Stimulated activated memory B cell treated with anti-CD40 and anti-IgM and Interleukin-4, amounts not matched to agents 10 μg/mL and 1 μg/mL and 100 μg/mL, for 72 hours (primary cell): ENCODE data around the gene C17orf67.
A peak's percentile ranks its signal among the peaks of the same experiment; 100 is the strongest.

Experiments
- ATAC-seq: fragments of 150-1000 bp; cut with Tn5 transposase; 2 replicates; pipeline ENCODE4 v1.10.0; 2021
- H3K27ac Mint-ChIP-seq: one replicate; pipeline ENCODE4 v1.8.0; 2022; ENCODE audit warnings: mild to moderate bottlenecking, mixed read lengths
- H3K27me3 Mint-ChIP-seq: one replicate; pipeline ENCODE4 v1.8.0; 2022; ENCODE audit warnings: mixed read lengths
- H3K36me3 Mint-ChIP-seq: one replicate; pipeline ENCODE4 v1.8.0; 2022; ENCODE audit warnings: mixed read lengths
- H3K4me1 Mint-ChIP-seq: one replicate; pipeline ENCODE4 v1.8.0; 2022; ENCODE audit warnings: mixed read lengths
- H3K4me3 Mint-ChIP-seq: one replicate; pipeline ENCODE4 v1.8.0; 2022; ENCODE audit warnings: mild to moderate bottlenecking, moderate library complexity, mixed read lengths
- H3K9me3 Mint-ChIP-seq: one replicate; pipeline ENCODE4 v1.8.0; 2022; ENCODE audit warnings: mixed read lengths

The C17orf67 gene

GRCh38 chr17:56833809-56834379 lies at the start of gene C17orf67, which contains the start of gene DGKE:
TSS of gene C17orf67 (minus strand) at chr17:56833920. CDS start at chr17:56815810, 18,110 bp downstream.
TSS of gene DGKE (plus strand) at chr17:56834151. CDS start at chr17:56834796, 645 bp downstream.
- peak; percentile 96 for ATAC-seq
- H3K4me3 Mint-ChIP-seq = peak within 1 kb of the TSS; percentile 97
- H3K27ac Mint-ChIP-seq = peak within 1 kb of the TSS; percentile 93
- peaks cover 63% of the 10 kb centered on the region for H3K4me1 Mint-ChIP-seq
- H3K9me3 Mint-ChIP-seq = no peaks in the 10 kb centered on the region
- H3K36me3 Mint-ChIP-seq = peaks cover 26% of the 10 kb centered on the region
- H3K27me3 Mint-ChIP-seq = no peaks in the 10 kb centered on the region

- Mint-ChIP-seq H3K4me3 (no peak overlapping the region), H3K36me3 (peaks cover 22% of the 10 kb centered on the region), H3K4me1 (peaks cover 19% of the 10 kb centered on the region), H3K27ac (no peak overlapping the region), H3K9me3 (peaks cover 3% of the 10 kb centered on the region), H3K27me3 (no peaks in the 10 kb centered on the region)
- no peak for ATAC-seq
Observed at GRCh38 chr17:56881685-56882295, 48.1 kb upstream of the C17orf67 start.

GRCh38 chr17:56880571-56880970 lies 46.9 kb upstream of the C17orf67 start:
- no peak for ATAC-seq
- Mint-ChIP-seq H3K9me3 (peaks cover 3% of the 10 kb centered on the region), H3K4me1 (peaks cover 19% of the 10 kb centered on the region), H3K27me3 (no peaks in the 10 kb centered on the region), H3K36me3 (peaks cover 13% of the 10 kb centered on the region), H3K27ac (no peak overlapping the region), H3K4me3 (no peak overlapping the region)

- Mint-ChIP-seq H3K27ac (no peak overlapping the region), H3K4me3 (no peak overlapping the region), H3K27me3 (no peaks in the 10 kb centered on the region), H3K36me3 (peaks cover 10% of the 10 kb centered on the region), H3K9me3 (peaks cover 3% of the 10 kb centered on the region), H3K4me1 (peaks cover 19% of the 10 kb centered on the region)
- no peak for ATAC-seq
Observed at GRCh38 chr17:56880133-56880532, 46.4 kb upstream of the C17orf67 start.

GRCh38 chr17:56879280-56879679 lies 45.6 kb upstream of the C17orf67 start:
- Mint-ChIP-seq H3K9me3 (peaks cover 3% of the 10 kb centered on the region), H3K4me3 (no peak overlapping the region)
- no peak for ATAC-seq

GRCh38 chr17:56876766-56877179 lies 43.1 kb upstream of the C17orf67 start:
- ATAC-seq = no peak
- Mint-ChIP-seq H3K27ac (no peak overlapping the region), H3K4me3 (no peak overlapping the region), H3K9me3 (peaks cover 3% of the 10 kb centered on the region), H3K4me1 (peaks cover 19% of the 10 kb centered on the region), H3K27me3 (no peaks in the 10 kb centered on the region), H3K36me3 (no peaks in the 10 kb centered on the region)

More at GRCh38 chr17:56879280-56879679, 45.6 kb upstream of the C17orf67 start:
- Mint-ChIP-seq H3K4me1 (peaks cover 19% of the 10 kb centered on the region), H3K27me3 (no peaks in the 10 kb centered on the region), H3K36me3 (peaks cover 6% of the 10 kb centered on the region), H3K27ac (no peak overlapping the region)

- no peak overlapping the region for H3K4me3 Mint-ChIP-seq
- peaks cover 5% of the 10 kb centered on the region for H3K4me1 Mint-ChIP-seq
- no peak for ATAC-seq
- H3K36me3 Mint-ChIP-seq = peaks cover 6% of the 10 kb centered on the region
- H3K9me3 Mint-ChIP-seq = no peaks in the 10 kb centered on the region
- no peak overlapping the region for H3K27ac Mint-ChIP-seq
- H3K27me3 Mint-ChIP-seq = no peaks in the 10 kb centered on the region
Observed at GRCh38 chr17:56870081-56870651, 36.4 kb upstream of the C17orf67 start.

GRCh38 chr17:56868716-56869115 lies 35.0 kb upstream of the C17orf67 start:
- Mint-ChIP-seq H3K9me3 (no peaks in the 10 kb centered on the region), H3K27ac (no peak overlapping the region)

GRCh38 chr17:56867948-56868376 lies 34.2 kb upstream of the C17orf67 start:
- H3K27ac Mint-ChIP-seq = no peak overlapping the region

More at GRCh38 chr17:56868716-56869115, 35.0 kb upstream of the C17orf67 start:
- Mint-ChIP-seq H3K36me3 (peaks cover 6% of the 10 kb centered on the region), H3K4me1 (peaks cover 5% of the 10 kb centered on the region), H3K4me3 (no peak overlapping the region), H3K27me3 (no peaks in the 10 kb centered on the region)
- no peak for ATAC-seq

GRCh38 chr17:56866496-56866895 lies 32.8 kb upstream of the C17orf67 start:
- no peak for ATAC-seq
- no peaks in the 10 kb centered on the region for H3K9me3 Mint-ChIP-seq
- H3K4me3 Mint-ChIP-seq = no peak overlapping the region
- H3K36me3 Mint-ChIP-seq = peaks cover 18% of the 10 kb centered on the region
- H3K27me3 Mint-ChIP-seq = no peaks in the 10 kb centered on the region
- H3K27ac Mint-ChIP-seq = no peak overlapping the region
- peaks cover 5% of the 10 kb centered on the region for H3K4me1 Mint-ChIP-seq

More at GRCh38 chr17:56867948-56868376, 34.2 kb upstream of the C17orf67 start:
- ATAC-seq = no peak
- Mint-ChIP-seq H3K4me3 (no peak overlapping the region), H3K36me3 (peaks cover 6% of the 10 kb centered on the region), H3K4me1 (peaks cover 5% of the 10 kb centered on the region), H3K27me3 (no peaks in the 10 kb centered on the region), H3K9me3 (no peaks in the 10 kb centered on the region)

GRCh38 chr17:56866076-56866475 lies 32.4 kb upstream of the C17orf67 start:
- H3K4me3 Mint-ChIP-seq = no peak overlapping the region
- ATAC-seq = no peak
- H3K4me1 Mint-ChIP-seq = peaks cover 5% of the 10 kb centered on the region
- H3K27me3 Mint-ChIP-seq = no peaks in the 10 kb centered on the region
- no peak overlapping the region for H3K27ac Mint-ChIP-seq
- no peaks in the 10 kb centered on the region for H3K9me3 Mint-ChIP-seq
- H3K36me3 Mint-ChIP-seq = peaks cover 22% of the 10 kb centered on the region

- no peak for ATAC-seq
- Mint-ChIP-seq H3K27ac (no peak overlapping the region), H3K9me3 (no peaks in the 10 kb centered on the region), H3K36me3 (peaks cover 31% of the 10 kb centered on the region), H3K4me1 (no peaks in the 10 kb centered on the region), H3K27me3 (no peaks in the 10 kb centered on the region), H3K4me3 (no peak overlapping the region)
Observed at GRCh38 chr17:56863974-56864373, 30.3 kb upstream of the C17orf67 start.

GRCh38 chr17:56861899-56862298 lies 28.2 kb upstream of the C17orf67 start:
- Mint-ChIP-seq H3K27me3 (no peaks in the 10 kb centered on the region), H3K27ac (no peak overlapping the region), H3K36me3 (peaks cover 31% of the 10 kb centered on the region), H3K4me1 (no peaks in the 10 kb centered on the region), H3K4me3 (no peak overlapping the region), H3K9me3 (no peaks in the 10 kb centered on the region)
- ATAC-seq = no peak

GRCh38 chr17:56851008-56851407 lies 17.3 kb upstream of the C17orf67 start:
- no peak for ATAC-seq
- Mint-ChIP-seq H3K9me3 (no peaks in the 10 kb centered on the region), H3K27ac (no peak overlapping the region), H3K4me1 (peaks cover 7% of the 10 kb centered on the region), H3K27me3 (no peaks in the 10 kb centered on the region), H3K4me3 (no peak overlapping the region), H3K36me3 (peaks cover 54% of the 10 kb centered on the region)

GRCh38 chr17:56850591-56850990 lies 16.9 kb upstream of the C17orf67 start:
- Mint-ChIP-seq H3K4me1 (peaks cover 7% of the 10 kb centered on the region), H3K27me3 (no peaks in the 10 kb centered on the region), H3K36me3 (peaks cover 51% of the 10 kb centered on the region), H3K27ac (no peak overlapping the region), H3K9me3 (no peaks in the 10 kb centered on the region), H3K4me3 (no peak overlapping the region)
- no peak for ATAC-seq

GRCh38 chr17:56849131-56849530 lies 15.4 kb upstream of the C17orf67 start:
- H3K27me3 Mint-ChIP-seq = no peaks in the 10 kb centered on the region
- H3K9me3 Mint-ChIP-seq = no peaks in the 10 kb centered on the region
- H3K36me3 Mint-ChIP-seq = peaks cover 42% of the 10 kb centered on the region
- peaks cover 7% of the 10 kb centered on the region for H3K4me1 Mint-ChIP-seq
- ATAC-seq = no peak
- H3K4me3 Mint-ChIP-seq = no peak overlapping the region
- no peak overlapping the region for H3K27ac Mint-ChIP-seq
